H9 (cell line): ENCODE measurements around the gene MLC1. TPM values are rescaled to one million over a fixed set of nuclear protein-coding genes. Genes with fewer than 3 reads are reported as not detected.
A peak's percentile ranks its signal among the peaks of the same experiment; 100 is the strongest.

Experiments used
- DNase-seq: peaks from one replicate; pipeline ENCODE4 v3.0.0-alpha.2; 2017
- H2AFZ ChIP-seq: one replicate; pipeline ENCODE4 v1.6.1; 2013; ENCODE audit warnings: mild to moderate bottlenecking, low read length, control low read depth, moderate library complexity
- H2AK5ac ChIP-seq: 2 replicates; pipeline ENCODE4 v1.6.1; 2013; ENCODE audit warnings: low read length, control low read depth, mixed read lengths; ENCODE audit not compliant: insufficient read length
- H2BK120ac ChIP-seq: one replicate; pipeline ENCODE4 v1.6.1; 2013; ENCODE audit warnings: low read depth, mild to moderate bottlenecking, low read length, control low read depth, inconsistent platforms; ENCODE audit not compliant: poor library complexity, severe bottlenecking
- H2BK12ac ChIP-seq: 2 replicates; pipeline ENCODE4 v1.6.1; 2013; ENCODE audit warnings: low read length, control low read depth, mixed read lengths, low read depth; ENCODE audit not compliant: insufficient read length
- H2BK15ac ChIP-seq: 2 replicates; pipeline ENCODE4 v1.6.1; 2013; ENCODE audit warnings: low read depth, low read length, control low read depth
- H2BK20ac ChIP-seq: one replicate; pipeline ENCODE4 v1.6.1; 2013; ENCODE audit warnings: low read depth, mild to moderate bottlenecking, low read length, control low read depth, inconsistent platforms; ENCODE audit not compliant: poor library complexity, severe bottlenecking
- H2BK5ac ChIP-seq: 2 replicates; pipeline ENCODE4 v1.6.1; 2013; ENCODE audit warnings: low read length, control low read depth, mixed read lengths; ENCODE audit not compliant: insufficient read length
- H3K14ac ChIP-seq: 2 replicates; pipeline ENCODE4 v1.6.1; 2013; ENCODE audit warnings: low read length, control low read depth; ENCODE audit not compliant: insufficient read depth
- H3K18ac ChIP-seq: 2 replicates; pipeline ENCODE4 v1.6.1; 2013; ENCODE audit warnings: low read depth, mild to moderate bottlenecking, mixed read lengths, low read length, control low read depth; ENCODE audit not compliant: insufficient read length
- H3K23ac ChIP-seq: 2 replicates; pipeline ENCODE4 v1.6.1; 2013; ENCODE audit warnings: low read length, control low read depth, mixed read lengths, low read depth; ENCODE audit not compliant: insufficient read length
- H3K23me2 ChIP-seq: 2 replicates; pipeline ENCODE4 v1.6.1; 2013; ENCODE audit warnings: low read depth, mild to moderate bottlenecking, mixed read lengths, low read length, control low read depth; ENCODE audit not compliant: insufficient read length, poor library complexity, severe bottlenecking
- H3K27ac ChIP-seq: 2 replicates; pipeline ENCODE4 v1.5.1; 2013; ENCODE audit warnings: low read length, control low read depth, mixed read lengths, low read depth; ENCODE audit not compliant: insufficient read length
- H3K27me3 ChIP-seq: 2 replicates; pipeline ENCODE4 v1.6.1; 2013; ENCODE audit warnings: low read length, control low read depth, inconsistent platforms; ENCODE audit not compliant: insufficient read depth
- H3K4ac ChIP-seq: 2 replicates; pipeline ENCODE4 v1.6.1; 2013; ENCODE audit warnings: low read depth, mild to moderate bottlenecking, control low read depth, inconsistent platforms, low read length, moderate library complexity
- H3K4me1 ChIP-seq: 2 replicates; pipeline ENCODE4 v1.6.1; 2013; ENCODE audit warnings: low read length, control low read depth, inconsistent platforms; ENCODE audit not compliant: insufficient read depth
- H3K4me2 ChIP-seq: 2 replicates; pipeline ENCODE4 v1.6.1; 2013; ENCODE audit warnings: low read length, control low read depth, mixed read lengths; ENCODE audit not compliant: insufficient read length, insufficient read depth
- H3K56ac ChIP-seq: 2 replicates; pipeline ENCODE4 v1.6.1; 2013; ENCODE audit warnings: low read depth, mild to moderate bottlenecking, mixed read lengths, low read length, control low read depth; ENCODE audit not compliant: insufficient read length
- H3K79me1 ChIP-seq: 2 replicates; pipeline ENCODE4 v1.6.1; 2013; ENCODE audit warnings: low read depth, mild to moderate bottlenecking, moderate library complexity, low read length, control low read depth, inconsistent platforms; ENCODE audit not compliant: insufficient read depth, poor library complexity, severe bottlenecking
- H3K79me2 ChIP-seq: 2 replicates; pipeline ENCODE4 v1.6.1; 2013; ENCODE audit warnings: low read length, control low read depth, inconsistent platforms; ENCODE audit not compliant: insufficient read depth
- H3K9ac ChIP-seq: 2 replicates; pipeline ENCODE4 v1.6.1; 2013; ENCODE audit warnings: low read length, control low read depth, mixed read lengths; ENCODE audit not compliant: insufficient read length; ENCODE audit errors: extremely low read depth
- H3K9me3 ChIP-seq: one replicate; pipeline ENCODE4 v1.6.1; 2013; ENCODE audit warnings: low read depth, low read length, inconsistent platforms; ENCODE audit not compliant: control insufficient read depth
- H3T11ph ChIP-seq: one replicate; pipeline ENCODE4 v1.6.1; 2013; ENCODE audit warnings: mild to moderate bottlenecking, low read length, control low read depth, inconsistent platforms
- H4K20me1 ChIP-seq: one replicate; pipeline ENCODE4 v1.6.1; 2013; ENCODE audit not compliant: control insufficient read depth, insufficient read length, insufficient read depth
- H4K5ac ChIP-seq: 2 replicates; pipeline ENCODE4 v1.6.1; 2013; ENCODE audit warnings: low read depth, mild to moderate bottlenecking, mixed read lengths, low read length, control low read depth; ENCODE audit not compliant: insufficient read length
- H4K8ac ChIP-seq: replicated peaks from 2 replicates; pipeline ENCODE4 v1.6.1; 2013; ENCODE audit warnings: low read length, control low read depth, mixed read lengths, low read depth; ENCODE audit not compliant: insufficient read length
- H4K91ac ChIP-seq: 2 replicates; pipeline ENCODE4 v1.6.1; 2013; ENCODE audit warnings: low read depth, mild to moderate bottlenecking, moderate library complexity, mixed read lengths, low read length, control low read depth; ENCODE audit not compliant: insufficient read length
- H3K27ac Mint-ChIP-seq, 3 experiments: 2 replicates in 2 of 3; 3 replicates in 1 of 3; pipeline ENCODE4 v1.8.0; 2020 to 2021; ENCODE audit warnings: mixed read lengths in 3 of 3, mild to moderate bottlenecking in 1 of 3, moderate library complexity in 1 of 3
- H3K27me3 Mint-ChIP-seq: 2 replicates; pipeline ENCODE4 v1.8.0; 2021; ENCODE audit warnings: low read depth, mild to moderate bottlenecking, moderate library complexity, mixed read lengths
- H3K36me3 Mint-ChIP-seq, 3 experiments: 2 replicates in 2 of 3; 3 replicates in 1 of 3; pipeline ENCODE4 v1.8.0; 2020 to 2021; ENCODE audit warnings: low read depth in 3 of 3, mixed read lengths in 3 of 3; ENCODE audit not compliant: insufficient read depth in 1 of 3
- H3K4me1 Mint-ChIP-seq, 2 experiments: 2 replicates each; pipeline ENCODE4 v1.8.0; 2020; ENCODE audit warnings: mixed read lengths in 2 of 2
- H3K4me3 Mint-ChIP-seq, 2 experiments: 2 replicates in 1 of 2; 3 replicates in 1 of 2; pipeline ENCODE4 v1.8.0; 2020 to 2021; ENCODE audit warnings: mild to moderate bottlenecking in 2 of 2, mixed read lengths in 2 of 2, moderate library complexity in 1 of 2
- H3K9me3 Mint-ChIP-seq, 2 experiments: 2 replicates in 1 of 2; 3 replicates in 1 of 2; pipeline ENCODE4 v1.8.0; 2020; ENCODE audit warnings: mild to moderate bottlenecking in 2 of 2, mixed read lengths in 2 of 2, moderate library complexity in 1 of 2
- CTCF ChIP-seq: fragments of 200-600 bp; sonication (generic); conservative IDR thresholded peaks from 3 replicates; pipeline ENCODE4 v1.8.0; 2021; ENCODE audit warnings: antibody characterized with exemption, mild to moderate bottlenecking
- WGBS: extraction: QIAGEN DNeasy Blood & Tissue Kit; methylation state at CpG from one replicate; pipeline ENCODE4 v1.1.7; 2013; ENCODE audit warnings: missing lambda C conversion rate, low lambda C conversion rate, mixed read lengths; ENCODE audit not compliant: insufficient read length; ENCODE audit errors: extremely low coverage; 5-methylcytosine and 5-hydroxymethylcytosine counted together
- total RNA-seq: library from RNA; stranded (reverse); gene quantifications from 2 replicates; pipeline ENCODE4 v1.2.1, GENCODE V29; 2021

The MLC1 gene
- total RNA-seq, 1 experiment from 2014 or later: not detected

- Mint-ChIP-seq H3K27ac (peak overlapping the region in 1 of 3 experiments; percentile 67; a peak in 1 of 7 replicates), H3K4me1 (no peaks in the 10 kb centered on the region), H3K9me3 (no peaks in the 10 kb centered on the region), H3K36me3 (no peaks in the 10 kb centered on the region), H3K4me3 (no peak overlapping the region), H3K27me3 (peaks cover 34% of the 10 kb centered on the region)
- Histone ChIP-seq H3K27me3 (peaks cover 2% of the 10 kb centered on the region; the same call in 1 of the 2 replicates), H3K79me1 (no peaks in the 10 kb centered on the region), H2BK12ac (no peak overlapping the region), H3K27ac (no peak overlapping the region), H3K9ac (no peak overlapping the region), H2AK5ac (no peak overlapping the region), H3K23ac (no peak overlapping the region), H4K20me1 (no peaks in the 10 kb centered on the region), H3K4me1 (no peaks in the 10 kb centered on the region), H3K79me2 (no peaks in the 10 kb centered on the region), H3K18ac (no peak overlapping the region), H2BK15ac (no peak overlapping the region), H3K4ac (no peak overlapping the region), H2BK5ac (no peak overlapping the region), H2AFZ (no peak overlapping the region), H3T11ph (no peak overlapping the region), H2BK20ac (no peak overlapping the region), H3K23me2 (peaks cover 4% of the 10 kb centered on the region), H2BK120ac (no peak overlapping the region), H4K91ac (no peak overlapping the region), H4K8ac (no peak overlapping the region), H3K4me2 (no peak overlapping the region), H3K14ac (no peak overlapping the region), H3K9me3 (no peaks in the 10 kb centered on the region), H4K5ac (no peak overlapping the region), H3K56ac (no peak overlapping the region)
- TF ChIP-seq CTCF: no peak
- WGBS: no CpG with 5 or more reads among the region's 49 CpGs
- no peak for DNase-seq
These were observed 53.8 kb downstream of the MLC1 start for GRCh38 chr22:50031189-50032091.
